Mesodermal cell (in vitro differentiated cells): ENCODE results near the gene ABCG2. TPM values are rescaled to one million over a fixed set of nuclear protein-coding genes. Genes with fewer than 3 reads are reported as not detected.

Source experiments
- H3K27ac ChIP-seq: 2 replicates; pipeline ENCODE4 v1.7.0; 2013; ENCODE audit warnings: mild to moderate bottlenecking, low read depth, low read length, moderate library complexity; ENCODE audit not compliant: severe bottlenecking
- H3K36me3 ChIP-seq: 2 replicates; pipeline ENCODE4 v1.7.1; 2013; ENCODE audit warnings: mild to moderate bottlenecking, low read length, moderate library complexity; ENCODE audit not compliant: control insufficient read depth, insufficient read depth
- H3K4me1 ChIP-seq: one replicate; pipeline ENCODE4 v1.7.1; 2013; ENCODE audit warnings: mild to moderate bottlenecking, low read length; ENCODE audit not compliant: insufficient read depth, control insufficient read depth, poor library complexity, severe bottlenecking
- H3K4me3 ChIP-seq: 2 replicates; pipeline ENCODE4 v1.7.0; 2013; ENCODE audit warnings: low read length, control low read depth, mild to moderate bottlenecking; ENCODE audit not compliant: insufficient read depth, poor library complexity, severe bottlenecking; ENCODE audit errors: extremely low read depth
- H3K9me3 ChIP-seq: 2 replicates; pipeline ENCODE4 v1.7.1; 2013; ENCODE audit warnings: mild to moderate bottlenecking, low read length, moderate library complexity; ENCODE audit not compliant: control insufficient read depth
- WGBS, 2 experiments: methylation state at CpG; one replicate each; pipeline ENCODE4 v1.1.5; 2013; ENCODE audit warnings: missing lambda C conversion rate in 2 of 2; ENCODE audit not compliant: insufficient coverage in 2 of 2; 5-methylcytosine and 5-hydroxymethylcytosine counted together
- polyA plus RNA-seq, 2 experiments: library from polyadenylated mRNA; stranded (reverse); fragments of 50-300 nt; gene quantifications; one replicate each; pipeline ENCODE4 v1.2.3, GENCODE V29; 2013

Gene ABCG2
- polyA plus RNA-seq (2013, experiment 1 of 2), result 4.0 TPM
- polyA plus RNA-seq (2013, experiment 2 of 2), result 5.5 TPM

DNA sequence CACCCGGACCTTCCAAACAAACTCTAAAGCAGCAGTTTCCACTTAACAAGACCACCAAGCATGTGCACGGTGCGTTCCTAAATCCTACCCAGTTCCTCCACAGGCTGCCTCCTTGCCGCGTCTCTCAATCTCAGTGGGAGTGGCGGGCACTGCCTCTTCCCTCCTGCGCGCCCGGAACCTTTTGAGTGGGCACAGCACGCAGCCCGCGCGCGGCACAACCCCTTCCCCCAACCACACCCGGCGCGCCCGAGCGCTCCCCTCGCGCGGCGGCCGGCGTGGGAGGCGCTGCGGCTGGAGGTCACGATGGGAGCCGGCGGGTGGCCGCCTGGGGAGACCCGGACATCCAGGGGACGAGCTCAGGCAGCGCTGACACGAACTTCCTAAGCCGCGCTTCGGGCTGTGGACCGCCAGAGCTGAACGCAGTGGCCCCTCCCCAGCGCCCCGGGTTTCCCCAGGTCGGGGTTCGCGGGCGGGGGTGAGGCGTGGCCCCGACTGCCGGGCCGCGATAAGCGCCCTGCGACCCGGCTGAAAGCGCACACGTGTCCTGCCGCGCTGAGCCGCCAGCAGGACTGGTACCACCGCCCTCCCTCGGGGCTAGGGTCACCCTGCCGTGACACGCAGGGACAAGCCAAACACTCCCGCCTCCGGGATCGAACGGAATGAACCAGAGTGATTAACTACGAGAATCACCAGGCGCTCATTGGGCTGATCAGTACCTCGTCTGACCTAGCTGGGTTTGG is at the start of gene ABCG2:
ABCG2 (minus strand) TSS at position 151 of the 740 bp plus-strand sequence. CDS start 18,644 bp downstream, outside the sequence.
- Histone ChIP-seq H3K27ac (no peak within 1 kb of the TSS), H3K4me3 (peak within 1 kb of the TSS; percentile 63), H3K9me3 (no peaks in the 10 kb centered on the region), H3K36me3 (no peaks in the 10 kb centered on the region), H3K4me1 (peaks cover 3% of the 10 kb centered on the region)
- 0 to 1% methylated on average over 44 to 56 of the region's 70 CpGs for WGBS, 2 experiments

DNA sequence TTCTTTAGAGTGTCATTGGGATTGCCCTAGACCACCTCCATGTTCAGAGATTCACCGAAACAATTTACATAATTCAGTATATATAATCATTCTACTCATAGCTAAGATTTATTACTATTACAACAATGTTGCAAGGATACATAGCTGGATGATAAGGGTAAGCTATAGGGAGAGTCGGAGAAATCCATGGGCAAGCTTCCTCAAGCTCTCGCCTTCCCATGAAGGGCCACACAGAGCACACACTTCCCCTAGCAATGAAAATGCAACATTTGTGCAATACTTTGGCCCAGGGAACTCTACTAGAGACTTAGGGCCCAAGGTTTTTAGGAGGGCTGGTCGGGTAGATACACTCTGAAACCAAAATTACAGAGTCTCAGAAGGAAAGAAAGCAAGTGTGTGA is 49.7 kb upstream of the ABCG2 start:
- WGBS, 2 experiments, result 50 to 100% methylated on average over 1 of the region's 4 CpGs
- Histone ChIP-seq H3K4me3 (no peak overlapping the region), H3K9me3 (no peaks in the 10 kb centered on the region), H3K27ac (no peak overlapping the region), H3K36me3 (no peaks in the 10 kb centered on the region), H3K4me1 (no peaks in the 10 kb centered on the region)

DNA sequence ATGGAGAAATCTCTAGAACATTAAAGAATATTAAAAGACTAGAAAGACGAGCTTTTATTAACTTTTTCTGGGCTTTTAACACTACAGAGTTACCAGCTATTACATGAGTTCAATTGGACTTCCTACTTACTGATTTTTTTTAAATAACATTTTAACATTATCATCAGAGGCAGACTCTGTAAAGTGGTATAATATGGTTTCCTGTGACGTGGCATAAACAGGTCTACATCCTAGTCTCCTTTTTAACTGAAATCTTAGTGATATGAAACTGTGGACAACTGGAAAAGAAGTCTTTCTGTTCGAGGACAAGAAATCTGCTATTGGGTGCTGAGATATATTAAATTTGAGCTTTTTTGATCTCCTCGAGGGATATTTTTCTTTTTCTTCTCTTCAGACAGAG is 48.7 kb upstream of the ABCG2 start:
- H3K4me1 ChIP-seq, result no peaks in the 10 kb centered on the region
- H3K9me3 ChIP-seq, result no peaks in the 10 kb centered on the region
- 93 to 100% methylated on average over 1 to 2 of the region's 4 CpGs for WGBS, 2 experiments
- H3K36me3 ChIP-seq, result no peaks in the 10 kb centered on the region
- no peak overlapping the region for H3K27ac ChIP-seq
- H3K4me3 ChIP-seq, result no peak overlapping the region

DNA sequence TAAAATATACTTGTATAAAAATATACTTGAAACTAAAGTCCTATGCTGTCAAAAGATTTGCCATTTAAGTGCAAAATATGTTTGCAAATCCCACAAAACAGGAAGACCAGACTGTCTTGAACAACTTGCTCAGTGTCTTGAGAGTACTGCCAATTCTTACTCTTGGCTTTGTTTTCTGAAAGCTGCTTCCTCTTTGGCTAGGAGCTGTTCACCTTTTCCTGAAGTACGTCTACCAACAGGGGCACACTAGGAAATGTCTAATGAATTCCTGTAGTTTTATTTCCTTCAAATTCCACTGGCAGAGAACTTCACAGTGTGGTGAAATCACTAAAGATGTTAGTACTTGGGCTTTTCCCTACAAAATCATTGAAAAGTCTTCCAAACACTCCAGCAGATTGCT is 46.4 kb upstream of the ABCG2 start:
- H3K9me3 ChIP-seq, result no peaks in the 10 kb centered on the region
- H3K27ac ChIP-seq, result no peak overlapping the region
- H3K36me3 ChIP-seq, result no peaks in the 10 kb centered on the region
- H3K4me1 ChIP-seq, result no peaks in the 10 kb centered on the region
- no peak overlapping the region for H3K4me3 ChIP-seq
- WGBS, 2 experiments, result no CpG with 5 or more reads among the region's 1 CpG

DNA sequence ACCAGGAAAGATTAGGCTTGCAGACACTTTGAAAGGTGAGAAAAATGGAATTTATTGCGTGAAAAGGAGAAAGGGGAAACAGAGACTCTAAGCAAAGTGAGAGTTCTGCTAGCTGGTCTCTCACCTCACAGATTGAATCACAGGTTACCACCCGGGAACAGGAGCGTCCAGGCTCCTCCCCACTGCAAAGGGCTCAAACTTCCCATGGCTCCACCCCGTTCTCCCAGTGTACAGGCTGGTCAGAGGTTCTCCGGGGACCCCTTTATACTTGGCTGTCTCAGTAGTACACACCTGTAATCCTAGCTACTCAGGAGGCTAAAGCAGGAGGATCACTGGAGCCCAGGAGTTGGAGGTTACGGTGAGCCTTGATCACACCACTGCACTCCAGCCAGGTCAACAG is 44.0 kb upstream of the ABCG2 start:
- Histone ChIP-seq H3K4me1 (no peaks in the 10 kb centered on the region), H3K27ac (no peak overlapping the region), H3K9me3 (no peaks in the 10 kb centered on the region), H3K4me3 (no peak overlapping the region), H3K36me3 (no peaks in the 10 kb centered on the region)
- 72 to 80% methylated on average over 2 to 3 of the region's 6 CpGs for WGBS, 2 experiments

DNA sequence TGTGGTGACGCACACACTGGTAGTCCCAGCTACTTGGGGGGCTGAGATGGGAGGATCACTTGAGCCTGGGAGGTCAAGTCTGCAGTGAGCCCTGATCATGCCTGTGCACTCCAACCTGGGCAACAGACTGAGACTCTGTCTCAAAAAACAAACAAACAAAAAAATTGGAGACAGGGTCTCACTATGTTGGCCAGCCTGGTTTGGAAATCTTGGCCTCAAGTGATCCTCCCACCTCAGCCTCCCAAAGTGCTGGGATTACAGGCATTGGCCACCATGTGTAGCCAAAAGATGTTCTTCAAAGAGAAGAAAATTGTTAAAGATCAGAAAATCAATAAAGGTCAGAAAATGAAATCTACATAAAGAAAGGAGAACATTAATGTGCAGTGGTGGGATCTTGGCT is 41.7 kb upstream of the ABCG2 start:
- H3K4me1 ChIP-seq, result peaks cover 9% of the 10 kb centered on the region
- no peaks in the 10 kb centered on the region for H3K9me3 ChIP-seq
- H3K27ac ChIP-seq, result no peak overlapping the region
- 80% methylated on average over 1 of the region's 1 CpG; no CpG with 5 or more reads in 1 of the 2 experiments for WGBS, 2 experiments
- no peak overlapping the region for H3K4me3 ChIP-seq
- H3K36me3 ChIP-seq, result no peaks in the 10 kb centered on the region

DNA sequence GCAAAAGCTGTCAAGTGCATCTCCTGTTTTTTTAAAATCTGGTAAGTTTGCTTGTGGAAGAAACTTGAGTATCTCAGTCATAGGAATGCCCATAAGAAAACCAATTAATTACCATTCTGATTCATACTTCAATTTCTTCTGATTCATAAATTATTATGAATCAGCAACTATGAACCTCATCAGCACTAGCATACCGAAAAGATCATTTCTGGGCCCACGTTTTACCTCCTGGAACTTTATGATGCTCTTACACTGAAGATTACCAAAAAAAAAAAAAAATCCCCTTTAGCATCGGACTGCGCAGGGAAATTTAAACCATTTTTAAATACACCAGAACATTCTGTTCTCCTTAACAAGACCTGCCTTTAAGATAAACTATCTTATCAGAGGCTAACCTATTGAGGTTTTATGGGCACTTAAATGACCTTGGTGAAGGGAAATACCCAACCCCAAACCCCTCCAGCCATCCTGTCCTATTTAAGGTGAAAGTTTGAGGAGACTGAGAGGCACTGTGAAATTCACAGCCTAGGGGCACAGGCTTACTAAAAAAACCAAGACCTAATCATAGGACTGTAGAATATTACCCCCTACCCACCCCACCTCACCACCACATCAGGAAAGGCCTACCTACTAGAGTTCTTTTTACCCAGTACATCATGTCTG is 38.2 kb upstream of the ABCG2 start:
- Histone ChIP-seq H3K4me1 (peaks cover 9% of the 10 kb centered on the region), H3K4me3 (no peak overlapping the region), H3K27ac (no peak overlapping the region), H3K9me3 (no peaks in the 10 kb centered on the region), H3K36me3 (no peaks in the 10 kb centered on the region)
- 86 to 87% methylated on average over 2 to 3 of the region's 4 CpGs for WGBS, 2 experiments

DNA sequence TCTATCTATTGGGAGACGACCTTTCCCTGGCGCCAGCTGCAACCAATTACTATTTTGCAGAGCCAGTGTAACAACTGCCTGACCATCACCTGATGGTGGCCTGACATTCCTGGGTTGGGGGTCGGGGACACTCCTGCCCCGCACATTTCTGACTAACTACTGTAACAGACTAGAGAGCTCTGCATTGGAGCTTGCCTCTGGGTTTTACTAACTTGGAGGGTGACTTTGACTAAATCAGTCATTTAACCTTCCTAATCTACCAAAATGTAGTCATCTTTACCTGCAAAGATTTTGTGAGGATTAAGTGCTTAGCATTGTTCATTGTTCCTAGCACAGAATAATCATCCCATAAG is 37.5 kb upstream of the ABCG2 start:
- WGBS, 2 experiments, result 65 to 100% methylated on average over 1 to 3 of the region's 4 CpGs
- Histone ChIP-seq H3K9me3 (no peaks in the 10 kb centered on the region), H3K27ac (no peak overlapping the region)

DNA sequence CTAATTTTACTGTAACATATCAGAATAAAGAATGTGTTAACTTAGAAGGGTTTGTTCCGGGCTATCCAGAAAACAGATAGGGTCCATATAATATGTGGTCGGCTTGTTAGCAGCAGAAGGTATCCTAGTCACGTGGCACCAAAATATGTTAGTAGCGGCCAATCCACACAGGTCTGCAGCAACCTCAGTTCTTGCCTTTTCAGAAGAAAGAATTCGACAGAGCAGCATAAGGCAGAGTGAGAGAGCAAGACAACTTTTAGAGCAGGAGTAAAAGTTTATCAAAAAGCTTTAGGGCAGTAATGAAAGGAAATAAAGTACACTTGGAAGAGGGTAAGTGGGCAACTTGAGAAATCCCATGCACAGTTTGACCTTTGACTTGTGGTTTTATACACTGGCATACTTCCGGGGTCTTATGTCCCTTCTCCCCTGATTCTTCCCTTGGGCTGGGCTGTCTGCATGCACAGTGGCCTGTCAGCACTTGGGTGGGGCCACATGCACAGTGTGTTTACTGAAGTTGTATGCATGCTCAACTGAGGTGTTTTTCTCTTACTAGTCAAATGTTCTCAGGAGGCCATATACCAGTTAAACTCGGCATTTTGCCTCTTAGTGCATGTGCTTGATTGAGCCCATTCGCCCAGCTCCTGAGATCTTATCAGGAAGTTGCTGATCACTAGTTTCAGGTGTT is 37.0 kb upstream of the ABCG2 start:
- 84 to 87% methylated on average over 7 to 8 of the region's 8 CpGs for WGBS, 2 experiments
- H3K9me3 ChIP-seq, result no peaks in the 10 kb centered on the region
- no peak overlapping the region for H3K27ac ChIP-seq

More for the DNA sequence above, 37.5 kb upstream of the ABCG2 start:
- Histone ChIP-seq H3K4me1 (peaks cover 9% of the 10 kb centered on the region), H3K4me3 (no peak overlapping the region), H3K36me3 (no peaks in the 10 kb centered on the region)

DNA sequence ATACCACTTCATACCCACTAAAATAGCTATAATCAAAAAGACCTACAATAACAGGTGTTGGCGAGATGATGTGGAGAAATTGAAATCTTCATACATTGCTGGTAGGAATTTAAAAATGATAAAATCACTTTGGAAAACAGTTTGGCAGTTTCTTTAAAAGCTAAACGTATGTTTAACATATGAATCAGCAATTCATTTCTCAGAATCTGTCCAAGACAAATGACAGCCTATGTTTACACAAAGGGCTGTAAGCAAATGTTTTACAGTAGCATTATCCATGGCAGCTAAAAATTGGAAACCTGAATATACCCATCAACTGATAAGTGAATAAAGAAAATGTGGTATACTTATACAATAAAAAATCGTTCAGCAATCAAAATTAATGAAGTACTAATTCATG is 33.0 kb upstream of the ABCG2 start:
- Histone ChIP-seq H3K4me3 (no peak overlapping the region), H3K27ac (no peak overlapping the region), H3K4me1 (peaks cover 9% of the 10 kb centered on the region), H3K9me3 (no peaks in the 10 kb centered on the region), H3K36me3 (no peaks in the 10 kb centered on the region)
- WGBS, 2 experiments, result 100% methylated on average over 1 of the region's 3 CpGs; no CpG with 5 or more reads in 1 of the 2 experiments

More for the DNA sequence above, 37.0 kb upstream of the ABCG2 start:
- Histone ChIP-seq H3K4me3 (no peak overlapping the region), H3K4me1 (peaks cover 9% of the 10 kb centered on the region), H3K36me3 (no peaks in the 10 kb centered on the region)
